SH-SY5Y (cell line): Measurements from ENCODE around the gene PAPSS2.

Experiments
- GATA2 ChIP-seq: IDR thresholded peaks from 2 replicates; pipeline ENCODE4 v1.6.1; 2011; ENCODE audit warnings: mild to moderate bottlenecking, low read depth, low read length
- GATA3 ChIP-seq: IDR thresholded peaks from 2 replicates; pipeline ENCODE4 v1.6.1; 2011; ENCODE audit warnings: low read depth, mild to moderate bottlenecking, low read length, moderate library complexity

DNA sequence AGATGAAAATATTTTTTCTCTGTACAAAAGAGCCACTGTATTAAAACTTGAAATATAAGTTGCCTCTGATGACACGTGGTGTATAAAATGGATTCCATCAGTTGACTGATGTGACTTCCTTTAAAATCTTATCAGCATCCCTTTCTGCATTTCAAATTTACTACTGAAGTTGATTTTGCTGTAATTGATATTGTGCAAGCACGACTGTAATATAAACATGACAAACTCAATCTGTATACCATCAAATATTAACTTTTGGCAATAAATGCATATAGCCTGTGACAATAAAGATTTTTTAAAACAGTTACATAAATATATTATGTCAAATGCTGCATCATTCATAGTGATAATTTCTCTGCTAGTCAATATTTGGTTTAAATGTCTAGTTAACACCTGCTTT is 7.8 kb downstream of the PAPSS2 start:
- TF ChIP-seq GATA2 (no peak), GATA3 (no peak)
